ENCODE data around the gene CDH4.

DNA sequence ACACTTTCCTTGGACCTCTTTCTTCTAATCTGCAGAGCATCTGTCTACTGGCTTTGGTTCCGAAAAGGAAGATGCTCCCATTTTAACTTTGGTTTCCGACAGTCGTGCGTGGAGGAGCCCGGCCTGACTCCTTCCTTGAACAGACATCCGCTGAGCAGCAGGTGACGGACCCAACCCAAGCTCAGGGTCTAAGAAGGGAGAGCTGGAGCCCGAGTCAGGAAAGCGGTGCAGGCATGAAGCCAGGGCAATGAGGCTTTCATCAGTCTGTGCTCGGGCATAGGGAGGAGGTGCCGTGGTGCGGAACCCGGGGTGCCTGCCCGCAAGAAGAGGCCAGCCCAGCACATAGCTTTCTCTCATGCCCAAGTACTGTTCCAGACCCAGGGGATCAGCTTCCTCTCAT lies 109.4 kb downstream of the CDH4 start:
- TF ChIP-seq, protein P1, sequence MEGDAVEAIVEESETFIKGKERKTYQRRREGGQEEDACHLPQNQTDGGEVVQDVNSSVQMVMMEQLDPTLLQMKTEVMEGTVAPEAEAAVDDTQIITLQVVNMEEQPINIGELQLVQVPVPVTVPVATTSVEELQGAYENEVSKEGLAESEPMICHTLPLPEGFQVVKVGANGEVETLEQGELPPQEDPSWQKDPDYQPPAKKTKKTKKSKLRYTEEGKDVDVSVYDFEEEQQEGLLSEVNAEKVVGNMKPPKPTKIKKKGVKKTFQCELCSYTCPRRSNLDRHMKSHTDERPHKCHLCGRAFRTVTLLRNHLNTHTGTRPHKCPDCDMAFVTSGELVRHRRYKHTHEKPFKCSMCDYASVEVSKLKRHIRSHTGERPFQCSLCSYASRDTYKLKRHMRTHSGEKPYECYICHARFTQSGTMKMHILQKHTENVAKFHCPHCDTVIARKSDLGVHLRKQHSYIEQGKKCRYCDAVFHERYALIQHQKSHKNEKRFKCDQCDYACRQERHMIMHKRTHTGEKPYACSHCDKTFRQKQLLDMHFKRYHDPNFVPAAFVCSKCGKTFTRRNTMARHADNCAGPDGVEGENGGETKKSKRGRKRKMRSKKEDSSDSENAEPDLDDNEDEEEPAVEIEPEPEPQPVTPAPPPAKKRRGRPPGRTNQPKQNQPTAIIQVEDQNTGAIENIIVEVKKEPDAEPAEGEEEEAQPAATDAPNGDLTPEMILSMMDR (IDR thresholded peaks at IDR 0.05): no peak
- TF ChIP-seq EZH2 (IDR thresholded peaks at IDR 0.05; ENCODE audit: borderline replicate concordance, insufficient read depth, low read depth, low read length, poor library complexity, severe bottlenecking): no peak

Measured in B cell (primary cell).